Stimulated activated CD4-positive, alpha-beta T cell treated with anti-CD3 and anti-CD28 coated beads, Interleukin-15, amount 100 ng/mL, for 24 hours (primary cell): ENCODE data around the gene CELA2A.
"Not testable (repeated sequence)": the region's sequence is repeated elsewhere in the genome, so short reads cannot be mapped to it uniquely, and the experiment has no call there.

Experiments
- DNase-seq: peaks from one replicate; pipeline ENCODE4 v3.0.0-alpha.2; 2020

Gene CELA2A

GRCh38 chr1:15471067-15471466, 14.5 kb downstream of the CELA2A start:
- DNase-seq = not testable (repeated sequence)

GRCh38 chr1:15471723-15472122, 15.2 kb downstream of the CELA2A start:
- not testable (repeated sequence) for DNase-seq

GRCh38 chr1:15472587-15472986, 16.1 kb downstream of the CELA2A start:
- no peak for DNase-seq

- no peak for DNase-seq
These were observed 19.3 kb downstream of the CELA2A start, which contains the start of gene CELA2B for GRCh38 chr1:15475752-15476314. Gene CELA2B, plus strand, starts transcription at chr1:15476104. Its CDS starts 22 bp downstream, at chr1:15476126.

GRCh38 chr1:15476927-15477326, 20.4 kb downstream of the CELA2A start:
- DNase-seq = no peak

- DNase-seq = no peak
These were observed 21.2 kb downstream of the CELA2A start for GRCh38 chr1:15477646-15478212.

- no peak for DNase-seq
These were observed 23.3 kb downstream of the CELA2A start for GRCh38 chr1:15479654-15480347.

- DNase-seq = not testable (repeated sequence)
These were observed 25.9 kb downstream of the CELA2A start for GRCh38 chr1:15482455-15482854.

GRCh38 chr1:15482983-15483543, 26.5 kb downstream of the CELA2A start:
- not testable (repeated sequence) for DNase-seq

GRCh38 chr1:15483971-15484370, 27.4 kb downstream of the CELA2A start:
- DNase-seq = no peak

GRCh38 chr1:15484443-15484842, 27.9 kb downstream of the CELA2A start:
- DNase-seq = not testable (repeated sequence)

GRCh38 chr1:15485636-15486035, 29.1 kb downstream of the CELA2A start:
- no peak for DNase-seq

GRCh38 chr1:15486844-15487610, 30.5 kb downstream of the CELA2A start:
- not testable (repeated sequence) for DNase-seq

GRCh38 chr1:15488371-15488770, 31.8 kb downstream of the CELA2A start:
- no peak for DNase-seq

- no peak for DNase-seq
These were observed 32.7 kb downstream of the CELA2A start for GRCh38 chr1:15489052-15489736.

- DNase-seq = not testable (repeated sequence)
These were observed 34.5 kb downstream of the CELA2A start for GRCh38 chr1:15491010-15491409.

- no peak for DNase-seq
These were observed 36.1 kb downstream of the CELA2A start for GRCh38 chr1:15492596-15492995.

GRCh38 chr1:15493869-15494390, 37.4 kb downstream of the CELA2A start:
- DNase-seq = no peak

GRCh38 chr1:15500184-15501178, 43.9 kb downstream of the CELA2A start:
- DNase-seq = no peak

GRCh38 chr1:15501208-15502032, 44.9 kb downstream of the CELA2A start:
- peak; percentile 75 for DNase-seq
